ENCODE data around the gene GP1BA.

The GP1BA gene

DNA sequence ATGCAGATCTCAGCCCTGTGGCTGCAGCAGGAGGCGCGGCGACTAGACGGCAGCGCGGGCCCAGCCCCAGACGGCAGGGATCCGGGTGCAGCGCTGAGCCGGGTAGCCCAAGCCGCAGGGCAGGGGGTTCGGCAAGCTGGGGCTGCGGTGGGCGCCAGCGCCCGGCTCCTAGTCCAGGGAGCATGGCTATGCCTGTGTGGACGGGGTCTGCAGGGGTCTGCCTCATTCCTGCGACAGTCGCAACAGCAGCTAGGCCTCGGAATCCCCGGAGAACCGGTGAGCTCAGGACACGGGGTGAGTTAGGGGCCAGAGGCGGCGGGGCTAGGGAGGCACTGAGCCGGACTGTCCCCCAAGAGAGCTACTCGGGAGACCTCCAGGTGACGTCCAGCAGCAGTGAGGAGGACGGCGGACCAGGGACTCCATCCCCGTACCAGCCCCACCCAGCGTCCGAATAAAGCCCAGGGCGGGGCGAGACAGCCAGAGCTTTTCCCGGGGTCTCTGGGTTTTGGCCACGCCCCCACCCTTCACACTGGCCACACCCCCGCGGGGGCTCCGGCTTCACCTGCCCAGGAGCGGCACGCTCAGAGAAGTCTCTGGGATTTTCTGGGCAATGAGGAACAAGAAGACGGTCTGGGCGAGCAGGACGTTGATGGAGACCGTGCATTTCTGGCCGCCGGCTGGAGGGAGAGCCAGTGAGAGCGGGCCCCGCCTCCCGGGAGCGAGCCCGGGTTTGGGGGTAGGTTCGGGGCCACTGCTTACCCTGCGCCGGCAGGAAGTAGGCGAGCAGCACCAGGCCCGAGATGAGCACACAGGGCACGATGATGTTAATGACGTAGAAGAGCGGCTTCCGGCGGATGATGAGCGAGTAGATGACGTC lies 31.6 kb upstream of the GP1BA start:
- TF ChIP-seq EGR1 (IDR thresholded peaks at IDR 0.05) (no peak), NFIC (IDR thresholded peaks at IDR 0.05) (no peak), RAD21 (IDR thresholded peaks at IDR 0.05; ENCODE audit: low read depth) (no peak), FOXM1 (IDR thresholded peaks at IDR 0.05; ENCODE audit: borderline replicate concordance, low read depth) (no peak), TCF12 (IDR thresholded peaks at IDR 0.05; ENCODE audit: low read depth) (no peak), ZBTB7A (IDR thresholded peaks at IDR 0.05; ENCODE audit: low read depth) (no peak), TEAD4 (IDR thresholded peaks at IDR 0.05) (no peak), EP300 (IDR thresholded peaks at IDR 0.05; ENCODE audit: borderline replicate concordance) (no peak), TAF1 (IDR thresholded peaks at IDR 0.05; ENCODE audit: low read depth) (no peak), CREB1 (IDR thresholded peaks at IDR 0.05; ENCODE audit: low read depth) (no peak), CEBPB (IDR thresholded peaks at IDR 0.05) (no peak), YY1 (IDR thresholded peaks at IDR 0.05; ENCODE audit: low read depth) (no peak)
- TF ChIP-seq, protein P1, sequence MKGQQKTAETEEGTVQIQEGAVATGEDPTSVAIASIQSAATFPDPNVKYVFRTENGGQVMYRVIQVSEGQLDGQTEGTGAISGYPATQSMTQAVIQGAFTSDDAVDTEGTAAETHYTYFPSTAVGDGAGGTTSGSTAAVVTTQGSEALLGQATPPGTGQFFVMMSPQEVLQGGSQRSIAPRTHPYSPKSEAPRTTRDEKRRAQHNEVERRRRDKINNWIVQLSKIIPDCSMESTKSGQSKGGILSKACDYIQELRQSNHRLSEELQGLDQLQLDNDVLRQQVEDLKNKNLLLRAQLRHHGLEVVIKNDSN (IDR thresholded peaks at IDR 0.05): no peak
- TF ChIP-seq, protein P2, sequence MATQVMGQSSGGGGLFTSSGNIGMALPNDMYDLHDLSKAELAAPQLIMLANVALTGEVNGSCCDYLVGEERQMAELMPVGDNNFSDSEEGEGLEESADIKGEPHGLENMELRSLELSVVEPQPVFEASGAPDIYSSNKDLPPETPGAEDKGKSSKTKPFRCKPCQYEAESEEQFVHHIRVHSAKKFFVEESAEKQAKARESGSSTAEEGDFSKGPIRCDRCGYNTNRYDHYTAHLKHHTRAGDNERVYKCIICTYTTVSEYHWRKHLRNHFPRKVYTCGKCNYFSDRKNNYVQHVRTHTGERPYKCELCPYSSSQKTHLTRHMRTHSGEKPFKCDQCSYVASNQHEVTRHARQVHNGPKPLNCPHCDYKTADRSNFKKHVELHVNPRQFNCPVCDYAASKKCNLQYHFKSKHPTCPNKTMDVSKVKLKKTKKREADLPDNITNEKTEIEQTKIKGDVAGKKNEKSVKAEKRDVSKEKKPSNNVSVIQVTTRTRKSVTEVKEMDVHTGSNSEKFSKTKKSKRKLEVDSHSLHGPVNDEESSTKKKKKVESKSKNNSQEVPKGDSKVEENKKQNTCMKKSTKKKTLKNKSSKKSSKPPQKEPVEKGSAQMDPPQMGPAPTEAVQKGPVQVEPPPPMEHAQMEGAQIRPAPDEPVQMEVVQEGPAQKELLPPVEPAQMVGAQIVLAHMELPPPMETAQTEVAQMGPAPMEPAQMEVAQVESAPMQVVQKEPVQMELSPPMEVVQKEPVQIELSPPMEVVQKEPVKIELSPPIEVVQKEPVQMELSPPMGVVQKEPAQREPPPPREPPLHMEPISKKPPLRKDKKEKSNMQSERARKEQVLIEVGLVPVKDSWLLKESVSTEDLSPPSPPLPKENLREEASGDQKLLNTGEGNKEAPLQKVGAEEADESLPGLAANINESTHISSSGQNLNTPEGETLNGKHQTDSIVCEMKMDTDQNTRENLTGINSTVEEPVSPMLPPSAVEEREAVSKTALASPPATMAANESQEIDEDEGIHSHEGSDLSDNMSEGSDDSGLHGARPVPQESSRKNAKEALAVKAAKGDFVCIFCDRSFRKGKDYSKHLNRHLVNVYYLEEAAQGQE (IDR thresholded peaks at IDR 0.05; ENCODE audit: low read depth): no peak
- TF ChIP-seq, protein P3, sequence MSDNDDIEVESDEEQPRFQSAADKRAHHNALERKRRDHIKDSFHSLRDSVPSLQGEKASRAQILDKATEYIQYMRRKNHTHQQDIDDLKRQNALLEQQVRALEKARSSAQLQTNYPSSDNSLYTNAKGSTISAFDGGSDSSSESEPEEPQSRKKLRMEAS (IDR thresholded peaks at IDR 0.05): no peak

DNA sequence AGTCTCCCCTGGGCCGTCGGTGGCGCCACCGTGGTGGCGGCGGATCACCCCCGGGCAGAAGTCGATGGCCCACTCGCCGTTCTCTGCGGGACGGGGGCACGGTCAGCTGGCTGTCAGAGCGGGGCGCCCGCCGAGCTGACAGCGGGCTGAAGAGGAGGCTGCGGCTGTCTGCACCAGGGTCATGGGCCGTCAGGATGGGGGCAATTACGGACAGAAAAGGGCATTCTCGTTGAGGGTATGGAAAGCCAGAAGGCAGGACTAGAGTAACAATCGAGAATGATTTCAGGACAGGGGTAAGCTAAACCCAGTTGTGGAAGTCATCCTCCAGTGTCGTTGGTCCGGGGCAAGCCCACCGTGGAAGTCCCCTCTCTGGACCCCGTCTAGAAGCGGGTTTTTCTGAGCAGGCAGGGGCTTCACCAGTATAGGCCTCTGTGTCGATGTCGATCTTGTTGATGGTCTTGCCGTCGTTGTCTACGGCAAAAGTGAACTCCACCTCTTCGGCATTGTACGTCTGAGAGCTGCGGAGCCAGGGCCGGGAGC lies 30.9 kb upstream of the GP1BA start:
- no peak for TF ChIP-seq NFIC (IDR thresholded peaks at IDR 0.05)
- TF ChIP-seq TCF12 (IDR thresholded peaks at IDR 0.05; ENCODE audit: low read depth): no peak
- no peak for TF ChIP-seq EP300 (IDR thresholded peaks at IDR 0.05; ENCODE audit: borderline replicate concordance)
- TF ChIP-seq CEBPB (IDR thresholded peaks at IDR 0.05): no peak
- TF ChIP-seq ZBTB7A (IDR thresholded peaks at IDR 0.05; ENCODE audit: low read depth): no peak
- TF ChIP-seq TEAD4 (IDR thresholded peaks at IDR 0.05): no peak
- no peak for TF ChIP-seq EGR1 (IDR thresholded peaks at IDR 0.05)

DNA sequence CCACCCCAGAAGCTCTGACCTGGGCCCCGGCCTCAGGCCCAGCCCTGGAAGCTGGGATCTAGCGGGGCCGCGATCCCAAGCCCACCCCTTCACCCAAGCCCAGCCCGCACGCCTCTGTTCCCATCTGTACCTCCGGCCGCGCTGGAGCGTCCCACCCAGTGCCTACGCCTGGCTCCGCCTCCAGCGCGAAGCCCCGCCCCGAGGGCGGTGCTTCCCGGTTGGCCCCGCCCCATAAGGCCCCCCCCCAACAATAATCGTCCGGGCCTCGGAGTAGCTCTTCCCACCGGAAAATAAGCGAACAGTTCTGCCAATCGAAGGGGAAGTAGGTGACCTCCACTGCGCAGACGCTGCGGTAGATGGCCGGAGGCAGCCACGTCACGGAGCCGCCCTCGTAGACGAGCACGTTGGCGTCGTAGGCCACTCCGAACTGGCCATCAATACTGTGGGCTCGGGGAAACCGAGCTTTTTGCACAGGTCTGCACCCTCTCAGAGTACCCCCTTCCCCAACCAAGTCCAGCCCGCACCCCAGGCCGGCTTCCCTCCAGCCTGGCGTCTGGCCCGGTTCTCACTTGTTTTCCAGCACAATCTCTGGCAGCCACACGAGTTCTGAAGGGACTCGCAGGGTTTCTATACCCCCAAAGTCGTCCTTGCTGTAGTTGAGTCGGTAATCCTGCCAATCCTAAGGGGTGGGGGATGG lies 30.3 kb upstream of the GP1BA start:
- TF ChIP-seq ZBTB7A (IDR thresholded peaks at IDR 0.05; ENCODE audit: low read depth) (no peak), TCF12 (IDR thresholded peaks at IDR 0.05; ENCODE audit: low read depth) (no peak), TAF1 (IDR thresholded peaks at IDR 0.05; ENCODE audit: low read depth) (no peak), NFIC (IDR thresholded peaks at IDR 0.05) (no peak), TEAD4 (IDR thresholded peaks at IDR 0.05) (no peak), RAD21 (IDR thresholded peaks at IDR 0.05; ENCODE audit: low read depth) (no peak), EGR1 (IDR thresholded peaks at IDR 0.05) (no peak), YY1 (IDR thresholded peaks at IDR 0.05; ENCODE audit: low read depth) (no peak), CEBPB (IDR thresholded peaks at IDR 0.05) (no peak), EP300 (IDR thresholded peaks at IDR 0.05; ENCODE audit: borderline replicate concordance) (no peak), FOXM1 (IDR thresholded peaks at IDR 0.05; ENCODE audit: borderline replicate concordance, low read depth) (no peak), CREB1 (IDR thresholded peaks at IDR 0.05; ENCODE audit: low read depth) (no peak)
- TF ChIP-seq, protein P3 (IDR thresholded peaks at IDR 0.05): no peak
- TF ChIP-seq, protein P2 (IDR thresholded peaks at IDR 0.05; ENCODE audit: low read depth): no peak
- TF ChIP-seq, protein P1 (IDR thresholded peaks at IDR 0.05): no peak

DNA sequence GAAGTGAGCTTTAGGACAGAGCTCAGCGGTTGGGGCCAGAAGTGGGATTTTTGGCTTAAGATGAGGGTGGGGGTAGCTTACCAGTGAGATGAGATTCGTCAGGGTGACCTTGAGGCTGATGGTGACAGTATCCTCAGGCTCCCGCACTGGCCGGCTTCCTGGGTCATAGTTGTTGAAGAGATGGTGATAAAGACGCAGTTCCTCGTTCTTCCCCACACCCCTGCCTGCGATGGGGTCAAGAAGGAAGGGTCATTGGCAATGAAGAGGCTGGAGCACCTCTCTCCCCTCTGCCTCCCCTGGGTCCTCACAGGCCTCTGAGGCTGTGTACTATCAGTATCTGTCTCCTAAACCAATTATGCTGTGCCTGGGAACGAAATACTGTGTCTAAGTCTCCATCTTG lies 29.5 kb upstream of the GP1BA start:
- TF ChIP-seq RAD21 (IDR thresholded peaks at IDR 0.05; ENCODE audit: low read depth): no peak

DNA sequence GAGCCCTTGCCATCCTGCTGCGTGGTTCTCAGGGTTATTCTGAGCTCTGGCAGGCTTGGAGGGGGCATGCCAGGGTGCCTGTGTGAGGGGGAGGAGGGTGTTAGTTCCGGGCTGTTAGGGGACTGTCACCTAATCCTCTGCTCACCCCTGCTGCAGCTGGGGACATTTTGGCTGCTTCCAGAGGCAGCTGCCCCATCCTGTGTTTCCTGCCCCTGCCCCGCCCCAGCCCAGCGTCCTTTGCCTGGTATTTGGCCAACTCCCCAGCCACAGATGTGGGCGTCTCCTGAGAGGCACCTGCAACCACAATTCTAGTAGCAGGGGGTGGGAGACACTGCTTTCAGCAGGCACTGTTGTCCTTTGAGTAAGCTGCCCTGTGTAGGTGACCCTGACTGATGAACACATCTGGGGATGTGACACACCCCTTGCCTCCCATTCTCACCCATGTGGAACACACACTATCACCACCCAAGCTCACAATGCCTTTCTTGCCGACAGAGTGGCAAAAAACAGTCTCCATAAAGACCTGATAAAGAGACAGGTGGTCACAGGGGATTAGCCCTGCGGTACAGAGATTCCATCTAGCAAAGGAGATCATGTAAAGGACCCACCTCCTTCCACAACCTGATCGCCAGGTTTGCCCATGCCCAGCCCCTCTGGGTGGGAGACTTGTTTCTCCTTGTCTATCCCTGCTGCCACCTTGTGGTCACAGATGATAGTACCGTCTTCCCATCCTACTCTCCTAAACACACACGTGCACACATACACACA lies 28.8 kb upstream of the GP1BA start, which contains the start of gene CHRNE:
Gene CHRNE, minus strand, starts transcription at position 48 of the 768 bp plus-strand sequence. Its CDS starts 35 bp downstream, at position 13.
- TF ChIP-seq EGR1 (IDR thresholded peaks at IDR 0.05): no peak
- 0 out of 2 replicates have a peak, but pooled peaks have one; percentile 25 for TF ChIP-seq TCF12 (IDR thresholded peaks at IDR 0.05; ENCODE audit: low read depth)
- TF ChIP-seq, protein P1 (IDR thresholded peaks at IDR 0.05): peak; percentile 18; the same call in 1 of the 2 replicates
- TF ChIP-seq TEAD4 (IDR thresholded peaks at IDR 0.05): 0 out of 2 replicates have a peak, but pooled peaks have one; percentile 22
- TF ChIP-seq NFIC (IDR thresholded peaks at IDR 0.05): no peak; the same call in 1 of the 2 replicates
- TF ChIP-seq ZBTB7A (IDR thresholded peaks at IDR 0.05; ENCODE audit: low read depth): peak; percentile 79
- peak; percentile 68 for TF ChIP-seq RAD21 (IDR thresholded peaks at IDR 0.05; ENCODE audit: low read depth)
- TF ChIP-seq, protein P3 (IDR thresholded peaks at IDR 0.05): 0 out of 2 replicates have a peak, but pooled peaks have one; percentile 24
